Erythroblast (primary cell): ENCODE measurements around the gene NCF1.
"Not testable (repeated sequence)": the region's sequence is repeated elsewhere in the genome, so short reads cannot be mapped to it uniquely, and the experiment has no call there.

ENCODE experiments used
- GATA1 ChIP-seq: IDR thresholded peaks from 2 replicates; pipeline ENCODE4 v1.6.1; 2011; ENCODE audit warnings: low read depth, mild to moderate bottlenecking, control low read depth, low read length, moderate library complexity
- POLR2A ChIP-seq: IDR thresholded peaks from 2 replicates; pipeline ENCODE4 v1.6.1; 2011; ENCODE audit warnings: mild to moderate bottlenecking, low read length

DNA sequence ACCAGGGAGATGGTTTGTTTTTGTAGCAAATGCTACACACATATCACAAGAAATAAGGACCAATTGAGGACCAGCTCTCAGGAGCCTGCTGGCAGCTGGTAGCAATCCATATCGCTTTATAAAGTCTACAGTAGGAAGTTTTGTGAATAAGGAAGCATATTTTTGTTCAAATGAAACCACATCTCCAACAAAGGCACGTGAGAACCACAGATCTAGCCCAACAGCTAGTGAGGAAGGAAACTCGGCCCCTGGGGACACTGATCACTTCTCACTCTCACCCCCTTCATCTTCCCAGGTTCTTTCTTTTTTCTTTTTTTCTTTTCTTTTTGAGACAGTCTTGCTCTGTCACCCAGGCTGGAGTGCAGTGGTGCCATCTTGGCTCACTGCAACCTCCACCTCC is 42.1 kb downstream of the NCF1 start:
- not testable (repeated sequence) for TF ChIP-seq POLR2A, GATA1
